Stimulated activated CD4-positive, alpha-beta T cell treated with anti-CD3 and anti-CD28 coated beads, Interleukin-2, amount 100 ng/mL, for 4 hours (primary cell): ENCODE results near the gene IL32.
A peak's percentile ranks its signal among the peaks of the same experiment; 100 is the strongest.
"Not testable (repeated sequence)": the region's sequence is repeated elsewhere in the genome, so short reads cannot be mapped to it uniquely, and the experiment has no call there.

Experiments
- DNase-seq: peaks from one replicate; pipeline ENCODE4 v3.0.0-alpha.2; 2020; ENCODE audit warnings: low read depth

IL32 gene

DNA sequence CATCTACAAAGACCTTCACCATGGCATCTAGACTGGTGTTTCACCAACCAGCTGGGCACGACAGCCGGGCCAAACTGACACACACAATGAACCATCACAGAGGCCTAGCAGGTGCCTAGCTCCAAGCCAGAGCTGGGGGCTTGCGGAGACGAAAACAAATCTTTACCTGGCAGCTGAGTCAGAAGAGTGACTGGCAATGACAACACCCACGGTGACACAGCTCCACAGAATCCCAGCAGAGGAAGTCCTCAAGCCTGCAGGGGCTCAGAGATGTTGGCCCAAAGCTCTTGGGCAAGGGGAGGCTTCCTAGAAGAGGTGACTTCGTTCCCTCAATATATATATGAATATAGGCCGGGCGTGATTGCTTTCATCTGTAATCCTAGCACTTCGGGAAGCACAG lies 13.9 kb upstream of the IL32 start:
- no peak for DNase-seq

DNA sequence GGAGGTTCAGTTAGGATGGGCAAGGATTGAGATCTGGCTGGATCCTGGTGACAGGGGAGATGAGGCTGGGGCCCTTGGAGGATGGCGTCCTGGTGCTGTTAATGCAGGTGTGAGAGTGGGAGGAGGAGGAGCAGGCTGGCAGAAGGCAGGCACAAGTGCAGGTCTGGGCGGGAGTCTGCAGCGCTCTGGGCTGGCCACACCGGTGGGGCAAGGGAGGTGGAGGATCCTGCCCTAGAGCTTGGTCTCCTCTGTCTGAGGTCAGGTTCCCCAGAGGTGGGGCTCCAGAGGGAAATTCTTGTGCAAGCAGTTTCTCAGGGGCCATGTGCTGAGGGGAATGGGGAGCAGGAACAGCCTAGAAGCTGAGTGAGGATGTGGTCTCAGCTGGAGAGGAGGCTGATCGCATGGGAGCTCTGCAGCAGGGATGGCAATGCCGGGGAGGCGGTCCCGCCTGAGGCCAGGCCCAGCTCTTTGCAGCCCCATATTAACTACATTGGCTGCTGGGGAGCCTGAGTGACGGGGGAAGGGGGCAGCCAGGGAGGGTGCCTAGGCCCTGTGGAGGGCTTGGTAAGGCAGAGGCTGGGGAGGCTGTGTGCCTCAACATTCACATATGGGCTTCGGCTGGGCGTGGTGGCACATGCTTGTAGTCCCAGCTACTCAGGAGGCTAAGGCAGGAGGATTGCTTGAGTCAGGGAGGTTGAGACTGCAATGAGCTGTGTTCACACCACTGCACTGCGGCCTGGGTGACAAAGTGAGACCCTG lies 12.7 kb upstream of the IL32 start:
- not testable (repeated sequence) for DNase-seq

DNA sequence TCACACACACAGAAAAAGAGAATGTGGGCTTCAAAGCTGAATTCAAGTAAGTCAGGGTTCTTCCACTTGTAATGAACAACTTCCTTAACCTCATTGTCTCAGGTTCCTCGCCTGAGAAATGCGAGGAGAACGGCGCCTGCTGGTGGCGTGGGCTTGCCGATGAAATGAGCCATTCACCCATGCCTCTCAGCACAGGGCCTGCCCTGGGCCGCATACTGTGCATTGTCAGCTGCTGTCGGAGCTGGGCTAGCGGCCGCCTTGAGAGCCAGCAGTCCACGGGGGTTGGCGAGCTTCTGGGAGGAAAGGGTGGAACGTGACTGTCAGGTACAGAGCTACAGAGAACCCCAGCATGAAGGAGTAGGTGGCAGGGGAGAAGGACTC lies 12.1 kb upstream of the IL32 start:
- not testable (repeated sequence) for DNase-seq

DNA sequence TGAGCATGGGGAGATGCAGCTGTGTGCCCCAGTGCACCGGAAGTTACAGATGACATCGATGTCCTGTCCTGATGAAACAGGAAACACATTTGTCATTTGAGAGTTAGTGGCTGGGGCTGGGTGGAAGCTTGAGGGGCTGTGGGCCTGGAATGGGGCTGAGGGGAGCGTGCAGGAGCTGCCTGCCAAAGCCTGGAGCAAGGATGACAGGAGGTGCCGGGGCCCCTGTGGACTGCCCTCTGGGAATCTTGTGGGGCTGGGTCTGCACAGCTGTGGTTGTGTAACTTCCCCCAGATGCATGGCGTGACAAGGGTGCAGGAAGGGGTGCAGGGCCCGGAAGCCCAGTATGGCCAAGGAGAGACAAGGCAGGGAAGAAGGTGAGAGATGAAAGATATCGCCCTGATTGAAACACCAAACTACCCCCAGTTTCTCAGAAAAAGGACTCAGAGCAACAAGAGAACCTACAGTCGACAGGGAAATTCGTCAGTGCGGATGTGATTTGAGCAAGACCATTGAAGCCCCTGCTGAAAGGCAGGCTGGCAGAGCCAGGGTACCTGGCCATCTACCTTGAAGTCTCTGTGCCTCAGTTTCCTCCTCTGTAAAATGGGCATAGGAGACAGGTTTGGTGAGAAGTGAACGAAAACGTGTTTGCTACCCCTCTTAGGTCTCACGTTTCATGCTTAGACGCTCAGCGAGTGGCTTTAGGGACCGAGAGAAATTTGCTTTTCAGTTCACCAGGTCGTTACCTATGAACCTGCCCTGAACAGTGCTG lies 10.3 kb upstream of the IL32 start:
- DNase-seq, result no peak

DNA sequence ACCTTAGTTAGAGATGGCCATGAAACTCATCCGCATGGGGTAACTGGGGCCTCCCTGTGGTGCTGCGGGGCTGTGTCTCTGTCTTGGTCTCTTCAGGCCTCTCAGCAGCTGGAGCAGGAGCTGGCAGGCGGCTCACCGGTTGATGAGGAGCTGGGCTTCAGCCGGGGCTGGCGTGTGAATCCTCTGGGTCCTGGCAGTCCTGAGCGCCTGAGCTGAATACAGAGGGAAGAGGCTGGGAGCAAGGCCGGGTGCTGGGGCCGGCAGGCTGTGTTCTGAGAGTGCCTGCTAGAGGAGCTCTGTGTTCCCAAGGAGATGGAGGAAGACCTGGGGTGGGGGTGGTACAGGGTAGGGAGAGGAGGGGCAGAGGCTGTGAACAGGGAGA lies 9.7 kb upstream of the IL32 start:
- DNase-seq, result not testable (repeated sequence)

DNA sequence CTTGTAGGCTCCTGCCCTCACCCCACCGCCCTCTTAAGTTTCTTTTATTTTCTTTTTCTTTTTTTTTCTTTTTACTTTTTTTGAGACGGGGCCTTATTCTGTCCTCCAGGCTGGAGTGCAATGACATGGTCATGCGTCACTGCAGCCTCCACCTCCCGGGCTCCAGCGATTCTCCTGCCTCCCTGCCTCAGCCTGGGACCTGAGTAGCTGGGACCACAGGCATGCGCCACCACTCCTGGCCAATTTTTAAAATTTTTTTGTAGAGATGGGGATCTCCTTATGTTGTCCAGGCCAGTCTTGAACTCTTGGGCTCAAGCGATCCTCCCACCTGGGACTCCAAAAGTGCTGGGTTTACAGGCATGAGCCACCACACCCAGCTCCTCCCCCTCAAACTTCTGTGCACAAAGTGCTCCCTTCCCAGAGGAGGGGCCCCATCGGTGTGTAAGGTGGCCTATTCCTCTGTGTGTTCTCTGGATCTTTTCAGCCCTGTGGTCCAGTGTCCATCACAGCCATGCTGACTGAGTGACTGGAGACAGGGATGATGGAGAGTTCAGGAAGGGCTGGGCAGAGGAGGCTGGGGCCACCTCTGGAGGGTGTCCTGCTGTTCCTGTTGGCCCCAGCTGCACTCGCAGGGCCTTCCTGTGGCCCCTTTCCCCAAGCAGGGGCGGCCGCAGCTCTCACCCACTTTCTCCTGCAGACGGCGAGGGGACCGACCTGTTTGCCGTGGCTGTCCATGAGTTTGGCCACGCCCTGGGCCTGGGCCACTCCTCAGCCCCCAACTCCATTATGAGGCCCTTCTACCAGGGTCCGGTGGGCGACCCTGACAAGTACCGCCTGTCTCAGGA lies 8.9 kb upstream of the IL32 start:
- DNase-seq, result no peak

DNA sequence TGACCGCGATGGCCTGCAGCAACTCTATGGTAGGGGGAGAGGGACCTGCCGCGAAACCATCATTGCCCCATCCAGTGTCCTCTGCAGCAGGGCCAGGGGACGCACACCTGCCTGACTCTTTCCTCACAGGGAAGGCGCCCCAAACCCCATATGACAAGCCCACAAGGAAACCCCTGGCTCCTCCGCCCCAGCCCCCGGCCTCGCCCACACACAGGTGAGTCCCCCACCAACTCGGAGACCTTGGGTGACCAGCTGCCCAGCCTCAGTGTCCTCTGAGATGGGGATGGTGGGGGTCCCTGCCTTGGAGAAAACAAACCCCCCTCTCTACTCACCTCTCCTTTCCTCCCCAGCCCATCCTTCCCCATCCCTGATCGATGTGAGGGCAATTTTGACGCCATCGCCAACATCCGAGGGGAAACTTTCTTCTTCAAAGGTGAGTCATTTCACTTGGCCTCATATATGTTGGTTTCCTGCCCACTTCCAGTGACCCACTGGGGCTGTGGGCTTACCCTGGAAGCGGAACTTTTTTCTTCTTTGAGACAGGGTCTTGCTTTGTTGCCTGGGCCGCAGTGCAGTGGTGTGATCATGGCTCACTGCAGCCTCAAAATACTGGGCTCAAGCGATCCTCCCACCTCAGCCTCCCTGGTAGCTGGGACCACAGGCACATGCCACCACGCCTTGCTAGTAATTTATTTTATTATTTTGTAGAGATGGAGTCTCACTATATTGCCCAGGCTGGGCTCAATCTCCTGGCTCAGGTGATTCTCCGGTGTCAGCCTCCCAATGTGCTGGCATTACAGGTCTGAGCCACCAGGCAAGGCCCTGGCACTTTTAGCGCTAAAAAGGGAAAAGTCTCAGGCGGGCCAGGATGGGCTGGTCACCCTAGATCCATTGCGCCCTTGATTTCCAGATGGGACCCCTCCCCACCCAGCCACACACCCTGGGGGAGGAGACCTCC lies 8.0 kb upstream of the IL32 start:
- no peak for DNase-seq

DNA sequence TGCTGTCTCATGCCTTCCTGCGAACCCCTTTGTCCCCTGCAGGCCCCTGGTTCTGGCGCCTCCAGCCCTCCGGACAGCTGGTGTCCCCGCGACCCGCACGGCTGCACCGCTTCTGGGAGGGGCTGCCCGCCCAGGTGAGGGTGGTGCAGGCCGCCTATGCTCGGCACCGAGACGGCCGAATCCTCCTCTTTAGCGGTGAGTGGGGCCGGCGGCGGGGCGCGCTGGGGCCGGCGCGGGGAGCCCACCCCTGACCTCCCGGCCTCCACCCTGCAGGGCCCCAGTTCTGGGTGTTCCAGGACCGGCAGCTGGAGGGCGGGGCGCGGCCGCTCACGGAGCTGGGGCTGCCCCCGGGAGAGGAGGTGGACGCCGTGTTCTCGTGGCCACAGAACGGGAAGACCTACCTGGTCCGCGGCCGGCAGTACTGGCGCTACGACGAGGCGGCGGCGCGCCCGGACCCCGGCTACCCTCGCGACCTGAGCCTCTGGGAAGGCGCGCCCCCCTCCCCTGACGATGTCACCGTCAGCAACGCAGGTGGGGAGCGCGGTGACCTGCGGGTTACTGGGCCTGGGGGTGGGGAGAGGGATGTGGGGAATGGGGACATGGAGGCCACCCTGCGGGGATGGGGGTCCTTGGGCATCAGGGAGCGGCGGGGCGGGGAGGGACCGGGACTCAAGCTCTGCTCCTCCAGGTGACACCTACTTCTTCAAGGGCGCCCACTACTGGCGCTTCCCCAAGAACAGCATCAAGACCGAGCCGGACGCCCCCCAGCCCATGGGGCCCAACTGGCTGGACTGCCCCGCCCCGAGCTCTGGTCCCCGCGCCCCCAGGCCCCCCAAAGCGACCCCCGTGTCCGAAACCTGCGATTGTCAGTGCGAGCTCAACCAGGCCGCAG lies 7.1 kb upstream of the IL32 start:
- no peak for DNase-seq

DNA sequence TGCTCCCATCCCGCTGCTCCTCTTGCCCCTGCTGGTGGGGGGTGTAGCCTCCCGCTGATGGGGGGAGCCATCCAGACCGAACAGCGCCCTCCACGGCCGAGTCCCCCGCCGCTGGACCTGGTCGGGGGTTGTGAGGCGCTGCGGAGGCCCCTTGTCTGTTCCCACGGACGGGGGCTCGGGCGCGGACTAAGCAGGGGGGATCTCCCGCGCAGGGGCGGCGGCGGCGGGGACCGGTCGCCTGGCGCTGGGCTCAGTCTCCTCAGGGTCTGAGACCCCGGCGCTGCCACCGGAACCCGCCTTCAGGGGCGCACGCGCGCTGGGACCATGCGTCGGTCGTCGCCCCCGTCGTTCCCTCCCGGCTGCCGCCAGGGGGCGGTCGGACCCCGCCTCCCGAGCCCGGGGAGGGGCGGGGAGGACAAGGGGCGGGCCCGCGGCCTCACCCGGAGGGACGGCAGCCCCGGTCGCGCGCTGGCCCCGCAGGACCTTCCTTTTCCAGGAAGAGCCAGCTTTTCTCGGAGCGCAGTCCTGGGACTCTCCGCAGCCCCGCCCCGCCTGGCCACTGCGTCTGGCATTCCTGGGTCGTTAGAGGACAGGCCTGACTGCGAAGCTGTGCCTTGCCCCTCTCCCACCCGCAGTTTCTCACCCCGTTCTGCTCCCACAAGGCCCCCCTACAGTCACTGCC lies 6.3 kb upstream of the IL32 start:
- DNase-seq, result peak; percentile 84

DNA sequence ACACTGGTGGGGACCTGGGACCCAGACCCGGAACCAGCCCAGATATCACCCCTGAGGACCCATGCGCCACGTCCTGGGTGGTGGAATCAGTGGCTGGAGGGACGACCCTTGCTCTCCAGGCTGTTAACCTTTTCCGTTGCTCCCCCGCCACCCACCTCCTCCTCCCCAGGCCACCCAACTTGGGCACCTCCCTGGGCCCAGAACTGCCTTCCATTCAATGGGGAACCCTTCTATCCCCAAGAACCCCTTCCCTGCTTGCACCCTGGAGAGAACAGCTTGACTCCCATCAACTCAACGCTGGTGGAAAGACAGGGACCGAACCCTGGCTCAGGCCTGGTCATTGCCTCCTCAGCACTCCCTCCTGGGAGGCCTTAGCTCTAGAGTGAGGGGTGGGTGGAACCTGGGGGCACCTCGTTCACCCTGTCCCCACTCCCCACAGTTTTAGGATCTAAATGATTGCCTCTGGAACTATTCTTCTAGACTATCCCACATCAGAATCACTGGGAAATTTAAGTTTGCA lies 5.7 kb upstream of the IL32 start:
- no peak for DNase-seq

DNA sequence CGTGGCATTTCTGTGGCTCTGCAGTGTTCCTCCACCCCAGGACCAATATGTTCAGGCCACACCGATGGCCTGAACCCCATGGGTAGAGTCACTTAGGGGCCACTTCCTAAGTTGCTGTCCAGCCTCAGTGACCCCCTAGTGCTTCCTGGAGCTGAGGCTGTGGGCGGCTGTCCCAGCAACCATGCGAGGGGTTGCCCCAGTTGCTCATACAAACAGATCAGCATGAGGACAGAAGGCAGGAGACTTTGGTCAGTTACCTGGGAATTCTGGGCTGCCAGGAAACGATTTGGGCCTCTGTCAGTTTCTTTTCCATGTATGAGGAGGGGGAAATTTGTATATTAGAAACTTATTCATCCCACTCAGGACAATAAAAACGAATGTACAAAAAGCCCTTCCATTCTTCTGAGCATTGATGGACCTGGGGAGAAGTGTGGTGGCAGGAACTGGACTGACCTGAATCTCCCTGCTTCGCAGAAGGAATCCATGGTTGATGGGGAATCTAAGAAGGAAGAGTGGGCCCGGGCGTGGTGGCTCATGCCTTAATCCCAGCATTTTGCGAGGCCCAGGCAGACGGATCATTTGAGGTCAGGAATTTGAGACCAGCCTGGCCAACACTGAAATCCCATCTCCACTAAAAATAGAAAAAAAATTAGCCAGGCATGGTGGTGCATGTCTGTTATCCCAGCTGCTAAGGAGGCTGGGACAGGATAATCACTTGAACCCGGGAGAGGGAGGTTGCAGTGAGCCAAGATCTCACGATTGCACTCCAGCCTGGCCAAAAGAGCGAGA lies 4.9 kb upstream of the IL32 start:
- no peak for DNase-seq

DNA sequence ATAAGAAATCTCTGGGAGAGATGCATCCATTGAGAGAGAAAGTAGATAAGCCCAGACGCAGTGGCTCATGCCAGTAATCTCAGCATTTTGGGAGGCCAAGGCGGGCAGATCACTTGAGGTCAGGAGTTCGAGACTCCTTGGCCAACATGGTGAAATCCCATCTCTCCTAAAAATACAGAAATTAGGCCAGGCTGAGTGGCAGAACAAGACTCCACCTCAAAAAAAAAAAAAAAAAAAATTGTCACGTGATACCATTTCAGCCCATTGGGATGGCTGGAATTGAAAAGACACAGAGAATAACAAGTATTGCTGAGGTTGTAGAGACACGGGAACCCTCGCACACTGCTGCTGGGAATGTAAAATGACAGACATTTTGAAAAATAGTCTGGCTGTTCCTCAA lies 2.9 kb upstream of the IL32 start:
- no peak for DNase-seq

DNA sequence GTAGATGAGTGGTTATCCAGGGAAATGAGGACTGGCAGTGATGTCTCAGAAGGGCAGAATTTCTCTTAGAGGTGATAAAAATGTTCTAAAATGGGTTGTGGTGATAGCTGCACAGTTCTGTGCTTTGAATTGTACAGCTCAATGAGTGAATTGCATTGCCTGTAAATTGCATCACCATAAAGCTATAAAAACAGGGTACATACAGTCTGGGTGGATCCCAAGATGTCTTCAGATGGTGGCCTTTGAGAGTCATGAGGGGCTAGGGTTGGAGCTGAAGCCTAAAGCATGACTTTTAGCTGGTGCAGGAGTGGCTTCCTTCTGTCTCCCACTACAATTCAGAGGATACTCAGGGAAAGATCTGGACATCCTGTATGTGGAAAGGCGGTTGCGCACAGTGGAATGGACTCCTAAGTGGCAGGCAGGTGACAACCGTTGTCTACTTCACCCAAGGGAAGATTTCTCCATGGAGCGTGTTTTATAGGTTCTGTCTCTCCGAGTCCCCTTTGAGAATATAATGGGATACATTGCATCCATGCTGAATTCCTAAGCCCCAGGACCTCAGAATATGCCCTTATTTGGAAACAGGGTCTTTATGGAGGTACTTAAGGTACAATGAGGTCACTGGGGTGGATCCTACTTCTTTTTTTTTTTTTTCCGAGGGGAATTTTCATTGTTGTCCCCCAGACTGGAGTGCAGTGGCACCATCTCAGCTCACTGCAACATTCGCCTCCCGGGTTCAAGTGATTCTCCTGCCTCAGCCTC lies 1.6 kb upstream of the IL32 start:
- DNase-seq, result no peak

DNA sequence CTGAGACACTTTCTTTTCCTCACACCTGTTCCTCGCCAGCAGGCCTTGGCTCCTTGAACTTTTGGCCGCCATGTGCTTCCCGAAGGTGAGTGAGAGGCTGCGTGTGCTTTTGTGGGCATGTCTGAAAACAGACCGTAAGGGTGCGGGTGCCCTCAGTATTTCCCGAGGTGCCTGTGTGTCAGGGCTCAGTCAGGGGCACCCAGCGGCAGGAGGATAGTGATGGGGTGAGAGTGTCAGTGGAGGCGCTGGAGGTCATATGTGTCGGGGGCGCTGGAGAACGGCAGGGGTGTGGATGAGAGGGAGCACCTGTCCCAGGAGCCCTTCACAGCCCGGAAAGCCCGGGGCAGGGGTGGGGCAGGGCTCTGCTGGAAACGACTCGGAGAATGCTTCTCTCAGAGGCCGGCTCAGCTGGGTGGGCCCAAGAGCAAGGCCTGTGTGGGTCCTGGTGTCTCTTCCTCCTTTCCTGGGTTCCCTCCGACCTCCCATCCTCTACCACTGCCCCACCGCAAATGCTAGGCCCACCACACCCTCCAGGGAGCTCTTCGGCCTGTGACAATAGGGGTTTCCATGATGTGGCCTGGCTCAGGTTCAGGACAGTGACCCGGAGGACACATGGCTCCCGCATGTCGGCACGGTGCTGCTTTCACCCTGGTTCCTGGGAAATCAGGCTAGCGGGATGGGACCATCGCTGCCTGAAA lies 451 bp downstream of the IL32 start:
- DNase-seq, result no peak

DNA sequence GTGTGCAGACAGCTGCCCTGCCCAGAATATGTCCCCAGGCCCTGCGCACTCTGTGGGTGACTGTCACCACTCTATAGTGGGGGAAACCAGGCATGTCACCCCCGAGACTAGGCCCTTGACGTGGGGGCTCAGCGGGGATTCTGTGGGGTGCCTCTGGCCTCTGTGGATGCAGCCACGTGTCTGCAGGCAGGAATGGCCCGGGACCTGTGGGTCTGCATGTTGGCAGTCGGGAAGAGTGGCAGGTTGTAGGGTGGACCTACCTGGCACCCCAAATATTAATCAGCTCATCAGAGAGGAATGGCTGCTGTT lies 954 bp downstream of the IL32 start:
- DNase-seq, result no peak

DNA sequence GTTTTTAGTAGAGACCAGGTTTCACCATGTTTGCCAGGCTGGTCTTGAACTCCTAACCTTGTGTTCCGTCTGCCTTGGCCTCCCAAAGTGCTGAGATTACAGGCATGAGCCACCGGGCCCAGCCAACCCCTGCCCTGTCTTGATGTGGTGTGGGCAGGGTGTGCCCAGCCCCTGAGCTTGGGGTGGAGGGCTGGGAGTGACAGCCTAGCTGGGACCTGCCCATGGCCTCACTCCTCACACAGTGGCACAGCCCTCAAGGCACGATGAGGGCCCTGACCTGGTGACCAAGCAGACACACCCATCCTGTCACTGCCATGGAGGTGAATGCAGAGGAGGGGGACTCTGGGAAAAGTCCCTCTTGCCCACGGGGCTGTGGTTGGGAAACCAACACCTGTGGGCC lies 3.0 kb downstream of the IL32 start:
- DNase-seq, result no peak

DNA sequence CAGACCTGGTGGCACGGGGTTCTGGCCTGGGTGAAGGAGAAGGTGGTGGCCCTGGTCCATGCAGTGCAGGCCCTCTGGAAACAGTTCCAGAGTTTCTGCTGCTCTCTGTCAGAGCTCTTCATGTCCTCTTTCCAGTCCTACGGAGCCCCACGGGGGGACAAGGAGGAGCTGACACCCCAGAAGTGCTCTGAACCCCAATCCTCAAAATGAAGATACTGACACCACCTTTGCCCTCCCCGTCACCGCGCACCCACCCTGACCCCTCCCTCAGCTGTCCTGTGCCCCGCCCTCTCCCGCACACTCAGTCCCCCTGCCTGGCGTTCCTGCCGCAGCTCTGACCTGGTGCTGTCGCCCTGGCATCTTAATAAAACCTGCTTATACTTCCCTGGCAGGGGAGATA lies 3.7 kb downstream of the IL32 start:
- DNase-seq, result not testable (repeated sequence)

DNA sequence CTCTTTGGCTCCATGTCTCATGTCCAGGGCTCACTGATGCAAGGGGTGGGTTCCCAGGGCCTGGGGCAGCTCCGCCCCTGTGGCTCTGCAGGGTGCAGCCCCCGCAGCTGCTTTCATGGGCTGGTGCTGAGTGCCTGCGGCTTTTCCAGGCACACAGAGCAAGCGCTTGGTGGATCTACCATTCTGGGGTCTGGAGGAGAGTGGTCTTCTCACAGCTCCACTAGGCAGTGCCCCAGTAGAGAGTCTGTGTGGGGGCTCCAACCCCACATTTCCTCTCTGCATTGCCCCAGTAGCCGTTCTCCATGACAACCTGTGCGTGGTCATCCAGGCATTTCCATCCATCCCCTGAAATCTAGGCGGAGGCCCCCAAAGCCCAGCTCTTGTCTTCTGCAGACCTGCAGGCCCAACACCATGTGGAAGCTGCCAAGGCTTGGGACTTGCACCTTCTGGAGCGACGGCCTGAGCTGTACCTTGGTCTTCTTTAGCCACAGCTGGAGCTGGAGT lies 5.2 kb downstream of the IL32 start:
- DNase-seq, result no peak
